Measurements from ENCODE around the gene CEP112.

GRCh38 chr17:65867014-65867413 is 324.9 kb downstream of the CEP112 start:
- TF ChIP-seq, protein P1, sequence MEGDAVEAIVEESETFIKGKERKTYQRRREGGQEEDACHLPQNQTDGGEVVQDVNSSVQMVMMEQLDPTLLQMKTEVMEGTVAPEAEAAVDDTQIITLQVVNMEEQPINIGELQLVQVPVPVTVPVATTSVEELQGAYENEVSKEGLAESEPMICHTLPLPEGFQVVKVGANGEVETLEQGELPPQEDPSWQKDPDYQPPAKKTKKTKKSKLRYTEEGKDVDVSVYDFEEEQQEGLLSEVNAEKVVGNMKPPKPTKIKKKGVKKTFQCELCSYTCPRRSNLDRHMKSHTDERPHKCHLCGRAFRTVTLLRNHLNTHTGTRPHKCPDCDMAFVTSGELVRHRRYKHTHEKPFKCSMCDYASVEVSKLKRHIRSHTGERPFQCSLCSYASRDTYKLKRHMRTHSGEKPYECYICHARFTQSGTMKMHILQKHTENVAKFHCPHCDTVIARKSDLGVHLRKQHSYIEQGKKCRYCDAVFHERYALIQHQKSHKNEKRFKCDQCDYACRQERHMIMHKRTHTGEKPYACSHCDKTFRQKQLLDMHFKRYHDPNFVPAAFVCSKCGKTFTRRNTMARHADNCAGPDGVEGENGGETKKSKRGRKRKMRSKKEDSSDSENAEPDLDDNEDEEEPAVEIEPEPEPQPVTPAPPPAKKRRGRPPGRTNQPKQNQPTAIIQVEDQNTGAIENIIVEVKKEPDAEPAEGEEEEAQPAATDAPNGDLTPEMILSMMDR (IDR thresholded peaks at IDR 0.05; ENCODE audit: poor library complexity, severe bottlenecking) = no peak
- no peak for TF ChIP-seq EZH2 (IDR thresholded peaks at IDR 0.05; ENCODE audit: borderline replicate concordance, insufficient read depth, low read length, poor library complexity, severe bottlenecking)
- no peak for TF ChIP-seq EP300 (conservative IDR thresholded peaks at IDR 0.05; ENCODE audit: poor library complexity, severe bottlenecking)
- TF ChIP-seq TAF1 (IDR thresholded peaks at IDR 0.05; ENCODE audit: low read depth) = no peak

All from neural cell (in vitro differentiated cells).